GM18858 (cell line): ENCODE data around the gene LRBA.

Source experiments
- ATAC-seq: cut with Tn5 transposase; IDR thresholded peaks from one replicate; pipeline ENCODE4 v1.9.1; 2021; ENCODE audit not compliant: unreplicated experiment

The LRBA gene

GRCh38 chr4:150818661-150819060 lies 196.4 kb downstream of the LRBA start:
- ATAC-seq, result no peak

GRCh38 chr4:150817804-150818528 lies 197.1 kb downstream of the LRBA start:
- ATAC-seq, result no peak

- ATAC-seq, result no peak
Measured at GRCh38 chr4:150817017-150817416, 198.1 kb downstream of the LRBA start.

- no peak for ATAC-seq
Measured at GRCh38 chr4:150816491-150816890, 198.6 kb downstream of the LRBA start.

DNA sequence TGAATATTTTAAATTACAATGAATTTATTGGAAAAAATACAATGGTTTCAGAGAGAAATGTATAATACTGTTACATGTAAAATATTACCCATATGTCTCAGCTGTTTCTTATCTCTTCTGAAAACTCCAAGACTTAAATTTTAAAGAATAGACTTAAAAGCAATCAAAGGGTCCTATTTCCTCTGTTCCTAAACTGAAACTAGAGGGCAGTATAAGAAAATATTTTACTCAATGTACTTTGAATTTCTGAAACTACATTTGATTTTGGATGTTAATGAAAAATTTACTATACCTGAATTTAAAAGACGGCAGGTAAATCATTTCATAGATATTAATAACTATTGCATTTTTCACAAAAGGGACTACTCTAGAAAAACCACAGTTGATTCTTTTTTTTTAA lies 200.2 kb downstream of the LRBA start:
- no peak for ATAC-seq

DNA sequence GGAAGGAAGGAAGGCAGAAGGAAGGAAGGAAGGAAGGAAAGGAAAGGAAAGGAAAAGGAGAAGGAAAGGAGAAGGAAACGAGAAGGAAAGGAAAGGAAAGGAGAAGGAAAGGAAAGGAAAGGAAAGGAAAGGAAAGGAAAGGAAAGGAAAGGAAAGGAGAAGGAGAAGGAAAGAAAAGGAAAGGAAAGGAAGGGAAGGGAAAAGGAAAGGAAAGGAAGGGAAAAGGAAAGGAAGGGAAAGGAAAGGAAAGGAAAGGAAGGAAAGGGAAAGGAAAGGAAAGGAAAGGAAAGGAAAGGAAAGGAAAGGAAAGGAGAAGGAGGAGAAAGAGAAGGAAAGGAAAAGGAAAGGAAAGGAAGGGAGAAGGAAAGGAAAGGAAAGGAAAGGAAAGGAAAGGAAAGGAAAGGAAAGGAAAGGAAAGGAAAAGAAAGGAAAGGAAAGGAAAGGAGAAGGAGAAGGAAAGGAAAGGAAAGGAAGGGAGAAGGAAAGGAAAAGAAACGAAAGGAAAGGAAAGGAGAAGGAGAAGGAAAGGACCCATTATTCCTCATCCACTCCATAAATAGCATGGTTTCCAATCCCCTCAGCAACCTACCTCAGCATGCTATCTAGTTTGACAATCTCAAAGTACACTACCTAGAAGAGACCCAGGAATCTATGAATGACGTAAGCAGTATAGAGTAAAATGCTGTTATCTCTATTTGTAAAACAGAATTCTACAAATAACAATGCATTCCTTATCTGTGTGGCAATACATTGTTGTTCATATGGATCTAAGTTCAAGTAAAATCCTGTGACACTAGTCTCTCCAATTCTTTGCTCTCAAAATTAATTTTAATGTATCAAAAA lies 209.7 kb downstream of the LRBA start:
- no peak for ATAC-seq

DNA sequence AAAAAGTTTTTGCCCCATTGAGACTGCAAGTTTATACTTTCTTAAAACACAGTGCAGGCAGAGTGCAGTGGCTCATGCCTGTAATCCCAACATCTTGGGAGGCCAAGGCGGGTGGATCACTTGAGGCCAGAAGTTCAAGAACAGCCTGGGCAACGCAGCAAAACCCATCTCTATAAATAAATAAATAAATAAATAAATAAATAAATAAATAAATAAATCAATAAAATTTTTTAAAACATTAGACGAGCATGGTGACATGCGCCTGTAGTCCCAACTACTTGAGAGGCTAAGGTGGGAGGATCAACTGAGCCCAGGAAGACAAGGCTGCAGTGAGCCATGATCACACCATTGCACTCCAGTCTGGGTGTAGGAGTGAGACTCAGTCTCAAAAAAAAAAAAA lies 213.3 kb downstream of the LRBA start:
- no peak for ATAC-seq

DNA sequence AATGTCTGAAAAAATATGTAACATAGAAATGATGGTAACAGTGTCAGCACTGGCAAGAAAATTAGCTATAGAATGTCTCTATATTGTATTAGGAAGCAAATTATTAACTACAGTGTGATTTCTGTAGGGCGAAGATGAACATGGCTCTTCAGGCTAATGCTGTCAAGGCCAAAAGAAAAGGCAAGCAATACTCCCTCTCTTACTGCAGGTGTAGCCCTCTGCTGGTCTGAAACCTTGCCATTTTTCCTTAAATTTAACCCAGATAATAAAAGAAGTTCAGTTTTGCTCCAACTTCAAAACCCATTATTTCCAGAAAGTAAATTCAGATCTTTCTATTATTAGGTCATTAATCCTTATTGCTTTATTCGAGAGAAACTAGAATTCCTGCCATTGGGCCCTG lies 215.9 kb downstream of the LRBA start:
- ATAC-seq, result no peak

- no peak for ATAC-seq
Measured at GRCh38 chr4:150794706-150795105, 220.4 kb downstream of the LRBA start.

DNA sequence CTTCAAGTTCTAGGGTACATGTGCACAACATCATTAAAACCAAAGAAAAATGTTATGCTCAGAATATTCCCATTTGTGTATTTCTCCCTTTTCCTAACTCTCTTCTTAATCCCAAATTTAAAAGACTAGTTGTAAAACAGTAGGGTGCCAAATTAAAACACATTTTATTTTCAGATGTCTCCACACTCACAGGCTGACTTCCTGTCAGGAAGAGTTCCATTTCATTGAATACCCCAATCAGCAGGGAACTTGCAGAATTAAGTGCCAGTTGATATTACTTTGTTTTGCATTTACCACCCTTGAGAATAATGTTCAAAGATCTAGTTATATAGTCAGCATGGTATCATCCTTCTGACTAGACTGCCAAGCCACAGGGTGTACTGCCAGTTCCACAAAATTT lies 225.2 kb downstream of the LRBA start:
- no peak for ATAC-seq

DNA sequence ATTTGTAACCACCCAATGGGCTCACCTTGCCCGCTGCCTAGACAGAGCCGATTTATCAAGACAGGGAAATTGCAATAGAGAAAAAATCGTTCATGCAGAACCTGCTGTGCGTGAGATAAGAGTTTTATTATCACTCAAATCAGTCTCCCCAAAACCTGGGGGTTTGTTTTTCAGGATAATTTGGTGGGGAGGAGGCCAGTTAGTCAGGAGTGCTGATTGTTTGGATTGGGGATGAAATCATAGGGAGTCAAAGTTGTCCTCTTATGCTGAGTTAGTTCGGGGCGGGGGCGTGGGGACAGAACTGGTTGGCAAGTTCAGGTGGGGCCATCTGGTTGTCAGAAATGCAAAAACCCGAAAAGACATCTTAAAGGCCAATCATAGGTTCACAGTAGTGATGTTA lies 230.1 kb downstream of the LRBA start:
- no peak for ATAC-seq

DNA sequence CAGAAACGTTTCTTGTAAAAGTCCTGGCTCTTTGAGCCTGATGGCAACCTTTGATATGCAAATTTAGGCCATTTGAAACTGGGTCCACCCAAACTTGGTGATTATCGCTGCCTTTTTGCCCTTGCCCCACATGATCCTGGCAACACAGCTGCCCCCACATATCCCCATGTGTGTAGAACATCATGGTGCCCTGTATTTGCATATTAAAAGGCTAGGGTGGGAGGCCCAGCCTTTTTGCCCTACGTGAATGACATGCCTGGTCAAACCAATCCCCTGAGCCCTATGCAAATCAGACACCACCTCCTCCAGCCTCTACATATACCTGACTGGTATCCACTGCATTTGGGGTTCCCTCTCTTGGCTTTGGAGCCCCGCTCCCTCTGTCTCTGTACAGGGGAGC lies 230.8 kb downstream of the LRBA start:
- ATAC-seq, result no peak

- ATAC-seq, result no peak
Measured at GRCh38 chr4:150782921-150783320, 232.2 kb downstream of the LRBA start.

DNA sequence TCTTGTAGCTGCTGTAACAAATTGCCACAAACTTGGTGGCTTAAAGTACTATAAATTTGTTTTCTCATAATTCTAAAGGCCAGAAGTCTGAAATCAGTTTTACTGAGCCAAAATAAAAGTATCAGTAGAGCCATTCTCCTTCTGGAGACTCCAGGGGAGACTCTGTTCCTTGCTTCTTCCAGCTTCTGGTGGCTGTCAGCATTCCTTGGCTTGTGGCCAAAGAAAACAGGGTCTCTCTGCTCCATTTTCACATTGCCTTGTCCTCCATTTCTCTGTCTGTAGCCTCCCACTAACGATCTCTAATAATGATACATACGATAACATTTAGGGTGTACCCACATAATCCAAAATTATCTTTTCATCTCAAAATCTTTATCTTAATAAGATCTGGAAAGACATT lies 232.8 kb downstream of the LRBA start:
- ATAC-seq, result no peak

- ATAC-seq, result no peak
Measured at GRCh38 chr4:150781191-150781590, 233.9 kb downstream of the LRBA start.

DNA sequence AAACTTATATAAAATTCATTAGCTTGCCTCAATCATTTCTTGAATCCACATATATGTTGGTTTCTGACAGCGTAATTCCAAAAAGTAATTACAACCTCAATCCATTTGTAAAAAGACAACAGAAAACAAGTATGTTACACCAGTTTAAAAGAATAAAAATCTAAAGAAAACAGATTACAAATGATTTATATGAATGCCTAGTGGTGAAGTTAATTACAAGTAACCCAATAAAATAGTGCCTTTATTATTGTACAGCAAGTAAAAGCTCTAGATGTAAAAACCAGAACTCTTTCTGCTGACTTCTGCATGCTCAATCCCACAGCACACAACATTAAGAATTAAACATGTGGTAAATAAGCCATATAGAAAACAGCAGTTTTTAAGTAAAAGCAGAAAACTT lies 235.4 kb downstream of the LRBA start:
- ATAC-seq, result no peak

- no peak for ATAC-seq
Measured at GRCh38 chr4:150773729-150774449, 241.2 kb downstream of the LRBA start.

- ATAC-seq, result no peak
Measured at GRCh38 chr4:150773032-150773431, 242.1 kb downstream of the LRBA start.

- ATAC-seq, result no peak
Measured at GRCh38 chr4:150771382-150771781, 243.7 kb downstream of the LRBA start.

- ATAC-seq, result no peak
Measured at GRCh38 chr4:150769845-150770244, 245.2 kb downstream of the LRBA start.

DNA sequence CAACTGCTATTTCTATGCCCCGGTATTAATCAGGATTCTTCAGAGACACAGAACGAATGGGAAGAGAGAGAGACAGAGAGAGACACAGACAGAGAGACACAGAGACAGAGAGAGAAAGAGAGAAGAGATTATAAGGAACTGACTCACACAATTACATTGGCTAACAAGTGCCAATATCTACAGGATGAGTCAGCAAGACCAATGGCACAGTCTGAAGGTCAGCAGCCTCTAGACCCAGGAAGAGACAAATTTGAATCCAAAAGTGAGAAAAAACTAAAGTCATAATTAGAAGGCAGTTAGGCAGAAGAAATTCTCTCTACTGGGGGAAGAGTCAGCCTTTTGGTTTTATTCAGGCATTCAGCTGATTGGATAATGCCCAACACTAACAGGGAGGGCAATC lies 245.8 kb downstream of the LRBA start:
- no peak for ATAC-seq

GRCh38 chr4:150768497-150768896 lies 246.6 kb downstream of the LRBA start:
- ATAC-seq, result no peak
